ENCODE results near the gene FSTL5. TPM values are rescaled to one million over a fixed set of nuclear protein-coding genes. Genes with fewer than 3 reads are reported as not detected.

The FSTL5 gene
- total RNA-seq, 1 experiment from 2014 or later, result 1.9 TPM

- BruUV-seq (replicated peaks), result no TSS peak
- no peaks in the 10 kb centered on the region for H3K36me3 Mint-ChIP-seq (ENCODE audit: insufficient read depth, unreplicated experiment)
- H3K4me3 Mint-ChIP-seq (ENCODE audit: unreplicated experiment), result no peak overlapping the region
- H3K9me3 Mint-ChIP-seq (ENCODE audit: unreplicated experiment), result no peaks in the 10 kb centered on the region
- H3K4me3 ChIP-seq (ENCODE audit: low read depth, low read length), result no peak overlapping the region
- no peaks in the 10 kb centered on the region for H3K9me3 ChIP-seq
- no peak overlapping the region for H3K27ac Mint-ChIP-seq (ENCODE audit: unreplicated experiment)
- ChIA-PET CTCF (no interaction called here), POLR2A (no interaction called here)
- H3K27me3 ChIP-seq (replicated peaks; ENCODE audit: control insufficient read depth, insufficient read depth, low read length), result no peaks in the 10 kb centered on the region
- no peaks in the 10 kb centered on the region for H3K4me1 Mint-ChIP-seq (ENCODE audit: low read depth, unreplicated experiment)
- H3K4me1 ChIP-seq, result no peaks in the 10 kb centered on the region
- intact Hi-C loops (cut with micrococcal nuclease; ENCODE audit: unreplicated experiment), result no loop called here
- DNase-seq, result peak in 1 of 2 experiments; percentile 1
- no peaks in the 10 kb centered on the region for H3K27me3 Mint-ChIP-seq (ENCODE audit: insufficient read depth, unreplicated experiment)
- no peak for TF ChIP-seq CTCF (IDR thresholded peaks at IDR 0.05; ENCODE audit: insufficient read depth in 1 of 2, low read depth in 1 of 2, low read length in 1 of 2, severe bottlenecking in 1 of 2, unreplicated experiment in 1 of 2)
- H3K36me3 ChIP-seq (ENCODE audit: control insufficient read depth, insufficient read depth, low read length), result no peaks in the 10 kb centered on the region
Observed at GRCh38 chr4:161799710-161800109, 364.1 kb downstream of the FSTL5 start.

GRCh38 chr4:161792991-161793390 is 370.8 kb downstream of the FSTL5 start:
- no peak overlapping the region for H3K4me3 Mint-ChIP-seq (ENCODE audit: unreplicated experiment)
- no peaks in the 10 kb centered on the region for H3K4me1 ChIP-seq
- POLR2A ChIA-PET, result no interaction called here
- H3K27me3 Mint-ChIP-seq (ENCODE audit: insufficient read depth, unreplicated experiment), result no peaks in the 10 kb centered on the region
- H3K4me3 ChIP-seq (ENCODE audit: low read depth, low read length), result no peak overlapping the region
- BruUV-seq (replicated peaks), result no TSS peak
- CTCF ChIA-PET, result no interaction called here
- no peaks in the 10 kb centered on the region for H3K9me3 ChIP-seq
- H3K9me3 Mint-ChIP-seq (ENCODE audit: unreplicated experiment), result no peaks in the 10 kb centered on the region
- H3K27me3 ChIP-seq (replicated peaks; ENCODE audit: control insufficient read depth, insufficient read depth, low read length), result no peaks in the 10 kb centered on the region
- TF ChIP-seq CTCF (IDR thresholded peaks at IDR 0.05; ENCODE audit: insufficient read depth in 1 of 2, low read depth in 1 of 2, low read length in 1 of 2, severe bottlenecking in 1 of 2, unreplicated experiment in 1 of 2), result no peak
- intact Hi-C loops (cut with micrococcal nuclease; ENCODE audit: unreplicated experiment), result no loop called here
- H3K36me3 ChIP-seq (ENCODE audit: control insufficient read depth, insufficient read depth, low read length), result no peaks in the 10 kb centered on the region
- no peak overlapping the region for H3K27ac Mint-ChIP-seq (ENCODE audit: unreplicated experiment)
- no peaks in the 10 kb centered on the region for H3K36me3 Mint-ChIP-seq (ENCODE audit: insufficient read depth, unreplicated experiment)
- no peak for DNase-seq
- H3K4me1 Mint-ChIP-seq (ENCODE audit: low read depth, unreplicated experiment), result no peaks in the 10 kb centered on the region

GRCh38 chr4:161791796-161792556 is 371.8 kb downstream of the FSTL5 start:
- no peaks in the 10 kb centered on the region for H3K4me1 ChIP-seq
- Mint-ChIP-seq H3K9me3 (ENCODE audit: unreplicated experiment) (no peaks in the 10 kb centered on the region), H3K27ac (ENCODE audit: unreplicated experiment) (no peak overlapping the region), H3K27me3 (ENCODE audit: insufficient read depth, unreplicated experiment) (no peaks in the 10 kb centered on the region), H3K36me3 (ENCODE audit: insufficient read depth, unreplicated experiment) (no peaks in the 10 kb centered on the region), H3K4me3 (ENCODE audit: unreplicated experiment) (no peak overlapping the region), H3K4me1 (ENCODE audit: low read depth, unreplicated experiment) (no peaks in the 10 kb centered on the region)
- no peak overlapping the region for H3K4me3 ChIP-seq (ENCODE audit: low read depth, low read length)
- intact Hi-C loops (cut with micrococcal nuclease; ENCODE audit: unreplicated experiment), result no loop called here
- ChIA-PET CTCF (no interaction called here), POLR2A (no interaction called here)
- no TSS peak for BruUV-seq (replicated peaks)
- no peak for TF ChIP-seq CTCF (IDR thresholded peaks at IDR 0.05; ENCODE audit: insufficient read depth in 1 of 2, low read depth in 1 of 2, low read length in 1 of 2, severe bottlenecking in 1 of 2, unreplicated experiment in 1 of 2)
- H3K27me3 ChIP-seq (replicated peaks; ENCODE audit: control insufficient read depth, insufficient read depth, low read length), result no peaks in the 10 kb centered on the region
- no peaks in the 10 kb centered on the region for H3K36me3 ChIP-seq (ENCODE audit: control insufficient read depth, insufficient read depth, low read length)
- no peaks in the 10 kb centered on the region for H3K9me3 ChIP-seq
- DNase-seq, result no peak
